DOHH2 (cell line): ENCODE measurements around the gene GIPC3.

ENCODE experiments used
- CTCF ChIP-seq: fragments of 200-600 bp; sonication (generic); IDR thresholded peaks from one replicate; pipeline ENCODE4 v1.5.1; 2014; ENCODE audit warnings: antibody characterized with exemption, mild to moderate bottlenecking, low read depth, low read length; ENCODE audit not compliant: poor library complexity, severe bottlenecking
- EZH2phosphoT487 ChIP-seq: fragments of 200-600 bp; sonication (generic); IDR thresholded peaks from 2 replicates; pipeline ENCODE4 v1.6.1; 2017; ENCODE audit warnings: borderline replicate concordance, mild to moderate bottlenecking, antibody characterized with exemption, low read length, moderate library complexity, mixed read lengths

- TF ChIP-seq CTCF, result no peak
- no peak for TF ChIP-seq EZH2phosphoT487
Measured at GRCh38 chr19:3608750-3609322, 23.6 kb downstream of the GIPC3 start.
